ENCODE data around the gene UGT3A2. TPM values are rescaled to one million over a fixed set of nuclear protein-coding genes. Genes with fewer than 3 reads are reported as not detected.

Gene UGT3A2
- total and polyA plus RNA-seq, 2 experiments from 2014 or later: not detected

GRCh38 chr5:36060420-36060887 lies 6.2 kb downstream of the UGT3A2 start:
- no peaks in the 10 kb centered on the region for H4K20me1 ChIP-seq (ENCODE audit: insufficient read depth)
- in situ Hi-C loops (cut with MboI): no loop called here
- H3K4me1 ChIP-seq (ENCODE audit: insufficient read depth): peaks cover 13% of the 10 kb centered on the region
- no peaks in the 10 kb centered on the region for H3K79me2 ChIP-seq (ENCODE audit: insufficient read depth)
- no peaks in the 10 kb centered on the region for H3K9me3 ChIP-seq (ENCODE audit: low read depth)
- H3K27me3 ChIP-seq (replicated peaks; ENCODE audit: insufficient read depth): peaks cover 16% of the 10 kb centered on the region
- 7 to 9% methylated on average over 12 of the region's 12 CpGs for WGBS, 2 experiments (ENCODE audit: low coverage in 1 of 2, low lambda C conversion rate in 2 of 2, missing lambda C conversion rate in 2 of 2)
- TF ChIP-seq EZH2phosphoT487 (IDR thresholded peaks at IDR 0.05; ENCODE audit: insufficient read depth, low read depth) (no peak), EZH2 (IDR thresholded peaks at IDR 0.05; ENCODE audit: insufficient read depth, poor library complexity, severe bottlenecking) (no peak)
- no peak overlapping the region for H3K9ac ChIP-seq
- H3K27ac ChIP-seq: no peak overlapping the region
- H3F3A ChIP-seq (ENCODE audit: insufficient read depth): peaks cover 5% of the 10 kb centered on the region; the same call in 1 of the 2 replicates
- H3K4me2 ChIP-seq (ENCODE audit: unreplicated experiment): peak overlapping the region; percentile 46
- H3K9me2 ChIP-seq (ENCODE audit: insufficient read depth): no peaks in the 10 kb centered on the region
- peak overlapping the region; percentile 38; the same call in 1 of the 2 replicates for H3K4me3 ChIP-seq
- H3K36me3 ChIP-seq (ENCODE audit: low read depth): no peaks in the 10 kb centered on the region
- peak; percentile 61 for DNase-seq
- peak overlapping the region; percentile 45 for H2AFZ ChIP-seq

- peaks cover 10% of the 10 kb centered on the region for H3K27me3 ChIP-seq (replicated peaks; ENCODE audit: insufficient read depth)
- no peak for TF ChIP-seq EZH2phosphoT487 (IDR thresholded peaks at IDR 0.05; ENCODE audit: insufficient read depth, low read depth)
- TF ChIP-seq EZH2 (IDR thresholded peaks at IDR 0.05; ENCODE audit: insufficient read depth, poor library complexity, severe bottlenecking): no peak
- peaks cover 5% of the 10 kb centered on the region; the same call in 1 of the 2 replicates for H3F3A ChIP-seq (ENCODE audit: insufficient read depth)
- H3K27ac ChIP-seq: no peak overlapping the region
- 35 to 38% methylated on average over 5 of the region's 5 CpGs for WGBS, 2 experiments (ENCODE audit: low coverage in 1 of 2, low lambda C conversion rate in 2 of 2, missing lambda C conversion rate in 2 of 2)
- peak overlapping the region; percentile 46 for H3K4me2 ChIP-seq (ENCODE audit: unreplicated experiment)
- no peaks in the 10 kb centered on the region for H3K9me2 ChIP-seq (ENCODE audit: insufficient read depth)
- H4K20me1 ChIP-seq (ENCODE audit: insufficient read depth): no peaks in the 10 kb centered on the region
- H3K4me3 ChIP-seq: peak overlapping the region; percentile 38; the same call in 1 of the 2 replicates
- peaks cover 13% of the 10 kb centered on the region for H3K4me1 ChIP-seq (ENCODE audit: insufficient read depth)
- peak overlapping the region; percentile 45 for H2AFZ ChIP-seq
- no peak overlapping the region for H3K9ac ChIP-seq
- no peaks in the 10 kb centered on the region for H3K9me3 ChIP-seq (ENCODE audit: low read depth)
- in situ Hi-C loops (cut with MboI): no loop called here
- H3K79me2 ChIP-seq (ENCODE audit: insufficient read depth): no peaks in the 10 kb centered on the region
- peak; percentile 71 for DNase-seq
- H3K36me3 ChIP-seq (ENCODE audit: low read depth): no peaks in the 10 kb centered on the region
Observed at GRCh38 chr5:36059571-36060419, 6.9 kb downstream of the UGT3A2 start.

GRCh38 chr5:36058776-36059175 lies 7.9 kb downstream of the UGT3A2 start:
- 0 out of 2 replicates have a peak, but pooled peaks cover 4% of the 10 kb centered on the region for H3K27me3 ChIP-seq (replicated peaks; ENCODE audit: insufficient read depth)
- 91 to 100% methylated on average over 2 of the region's 2 CpGs for WGBS, 2 experiments (ENCODE audit: low coverage in 1 of 2, low lambda C conversion rate in 2 of 2, missing lambda C conversion rate in 2 of 2)
- H3K9me3 ChIP-seq (ENCODE audit: low read depth): no peaks in the 10 kb centered on the region
- H3F3A ChIP-seq (ENCODE audit: insufficient read depth): peaks cover 5% of the 10 kb centered on the region; the same call in 1 of the 2 replicates
- H4K20me1 ChIP-seq (ENCODE audit: insufficient read depth): no peaks in the 10 kb centered on the region
- no peak overlapping the region for H2AFZ ChIP-seq
- H3K9me2 ChIP-seq (ENCODE audit: insufficient read depth): no peaks in the 10 kb centered on the region
- in situ Hi-C loops (cut with MboI): no loop called here
- H3K4me1 ChIP-seq (ENCODE audit: insufficient read depth): peaks cover 13% of the 10 kb centered on the region
- H3K27ac ChIP-seq: no peak overlapping the region
- H3K4me3 ChIP-seq: no peak overlapping the region
- TF ChIP-seq EZH2phosphoT487 (IDR thresholded peaks at IDR 0.05; ENCODE audit: insufficient read depth, low read depth) (no peak), EZH2 (IDR thresholded peaks at IDR 0.05; ENCODE audit: insufficient read depth, poor library complexity, severe bottlenecking) (no peak)
- no peaks in the 10 kb centered on the region for H3K36me3 ChIP-seq (ENCODE audit: low read depth)
- DNase-seq: no peak
- no peaks in the 10 kb centered on the region for H3K79me2 ChIP-seq (ENCODE audit: insufficient read depth)
- H3K4me2 ChIP-seq (ENCODE audit: unreplicated experiment): no peak overlapping the region
- H3K9ac ChIP-seq: no peak overlapping the region

GRCh38 chr5:36057386-36057785 lies 9.3 kb downstream of the UGT3A2 start:
- Histone ChIP-seq H2AFZ (no peak overlapping the region), H3K9me3 (ENCODE audit: low read depth) (no peaks in the 10 kb centered on the region), H3K27me3 (replicated peaks; ENCODE audit: insufficient read depth) (0 out of 2 replicates have a peak, but pooled peaks cover 7% of the 10 kb centered on the region), H3K9me2 (ENCODE audit: insufficient read depth) (no peaks in the 10 kb centered on the region), H3K4me2 (ENCODE audit: unreplicated experiment) (no peak overlapping the region), H4K20me1 (ENCODE audit: insufficient read depth) (no peaks in the 10 kb centered on the region), H3K9ac (no peak overlapping the region), H3K36me3 (ENCODE audit: low read depth) (no peaks in the 10 kb centered on the region), H3K4me3 (no peak overlapping the region), H3F3A (ENCODE audit: insufficient read depth) (peaks cover 5% of the 10 kb centered on the region; the same call in 1 of the 2 replicates), H3K27ac (no peak overlapping the region), H3K4me1 (ENCODE audit: insufficient read depth) (peaks cover 13% of the 10 kb centered on the region), H3K79me2 (ENCODE audit: insufficient read depth) (no peaks in the 10 kb centered on the region)
- 51 to 58% methylated on average over 2 of the region's 2 CpGs for WGBS, 2 experiments (ENCODE audit: low coverage in 1 of 2, low lambda C conversion rate in 2 of 2, missing lambda C conversion rate in 2 of 2)
- TF ChIP-seq EZH2 (IDR thresholded peaks at IDR 0.05; ENCODE audit: insufficient read depth, poor library complexity, severe bottlenecking): no peak
- no peak for TF ChIP-seq EZH2phosphoT487 (IDR thresholded peaks at IDR 0.05; ENCODE audit: insufficient read depth, low read depth)
- in situ Hi-C loops (cut with MboI): no loop called here
- no peak for DNase-seq

Data from GM23248 (cell line).